Spleen (tissue), 11 donors: ENCODE data around the gene DMGDH. TPM values are rescaled to one million over a fixed set of nuclear protein-coding genes. Genes with fewer than 3 reads are reported as not detected.
"Not testable (repeated sequence)": the region's sequence is repeated elsewhere in the genome, so short reads cannot be mapped to it uniquely, and the experiment has no call there.

ENCODE experiments used
- DNase-seq: peaks from one replicate; pipeline ENCODE4 v3.0.0-alpha.2; 2020
- H3K27ac ChIP-seq, 8 donors: fragments of 200-600 bp; sonication (generic) in 7 of 8; 1 replicate in 4 of 8; 2 replicates in 4 of 8; pipeline versions ENCODE4 v1.5.0 to v1.8.0; 2016 to 2021; ENCODE audit warnings: inconsistent platforms in 4 of 8, mild to moderate bottlenecking in 4 of 8, moderate library complexity in 1 of 8
- H3K27me3 ChIP-seq, 7 donors: fragments of 200-600 bp; sonication (generic) in 6 of 7; replicated peaks in 1 of 7; 1 replicate in 4 of 7; 2 replicates in 3 of 7; pipeline versions ENCODE4 v1.5.0 to v1.8.0; 2016 to 2021; ENCODE audit warnings: inconsistent platforms in 3 of 7, mild to moderate bottlenecking in 1 of 7
- H3K36me3 ChIP-seq, 6 donors: fragments of 200-600 bp; sonication (generic) in 5 of 6; 1 replicate in 4 of 6; 2 replicates in 2 of 6; pipeline versions ENCODE4 v1.5.0 to v1.8.0; 2016 to 2021; ENCODE audit warnings: inconsistent platforms in 2 of 6
- H3K4me1 ChIP-seq, 6 donors: fragments of 200-600 bp; sonication (generic) in 5 of 6; 1 replicate in 3 of 6; 2 replicates in 3 of 6; pipeline versions ENCODE4 v1.5.0 to v1.8.0; 2016 to 2021; ENCODE audit warnings: inconsistent platforms in 3 of 6
- H3K4me3 ChIP-seq, 8 donors: fragments of 200-600 bp; sonication (generic) in 7 of 8; 1 replicate in 4 of 8; 2 replicates in 4 of 8; pipeline versions ENCODE4 v1.5.0 to v1.8.0; 2016 to 2021; ENCODE audit warnings: inconsistent platforms in 4 of 8, mild to moderate bottlenecking in 4 of 8, moderate library complexity in 2 of 8
- H3K9me3 ChIP-seq, 8 donors: fragments of 200-600 bp; sonication (generic) in 7 of 8; 1 replicate in 4 of 8; 2 replicates in 4 of 8; pipeline versions ENCODE4 v1.5.0 to v1.8.0; 2016 to 2021; ENCODE audit warnings: inconsistent platforms in 4 of 8
- POLR2A ChIP-seq, 3 donors: fragments of 450-650 bp; IDR thresholded peaks; one replicate each; pipeline ENCODE4 v1.5.1; 2017; ENCODE audit warnings: antibody characterized with exemption in 3 of 3, mild to moderate bottlenecking in 1 of 3
- POLR2AphosphoS5 ChIP-seq, 3 donors: sonication (generic); formaldehyde crosslinking; IDR thresholded peaks; one replicate each; pipeline ENCODE4 v1.5.1; 2017; ENCODE audit warnings: antibody characterized with exemption in 3 of 3
- WGBS, 5 donors: extraction: QIAGEN DNeasy Blood & Tissue Kit in 3 of 5; methylation state at CpG; one replicate each; pipeline versions ENCODE4 v1.1.5 to v1.1.7; 2013 to 2018; 5-methylcytosine and 5-hydroxymethylcytosine counted together
- intact Hi-C: fragments of 100-400 bp; cut with DNase I; formaldehyde crosslinking; loops from one replicate; pipeline ENCODE4 v1.15.0; 2023; ENCODE audit warnings: low total_unique reads
- polyA plus RNA-seq, 3 donors: library from polyadenylated mRNA; stranded (reverse); fragments of 200-250 nt; gene quantifications; one replicate each; pipeline ENCODE4 v1.2.1, GENCODE V29; 2013
- total RNA-seq, 7 donors: library from RNA; depleted of rRNA in 3 of 7; stranded (reverse); fragments of >200 nt in 3 of 7; fragmentation: NEBNext Ultra II Directional in 4 of 7; extraction: Animal tissue kit (Norgen Biotek cat#: 25700) in 4 of 7; gene quantifications; one replicate each; pipeline versions ENCODE4 v1.1.0 to v1.2.1, GENCODE V29; 2016 to 2021
- TF ChIP-seq, protein P1 (sequence below), 11 experiments: fragments of 200-600 bp in 7 of 11; fragments of 450-650 bp in 4 of 11; sonication (generic) in 4 of 11; IDR thresholded peaks in 8 of 11; conservative IDR thresholded peaks in 3 of 11; 1 replicate in 7 of 11; 2 replicates in 4 of 11; pipeline versions ENCODE4 v1.4.0 to v1.8.0; 2016 to 2021; ENCODE audit warnings: antibody characterized with exemption in 11 of 11, inconsistent platforms in 4 of 11, mild to moderate bottlenecking in 1 of 11
- donor health status: healthy with polysubstance abuse.
- donor health status: DM: no; HTN: no; CAD: no; lungs with moderate emphysema.
- donor health status: DM: no; HTN: no; CAD: no.
- donor health status: Bipolar disorder and iron deficiency.
- donor health status: healthy.
- donor health status: DM: no; HTN: no; CAD: no.
- donor health status: DM: yes; HTN: yes; CAD: no.

DMGDH gene
- total and polyA plus RNA-seq, 10 donors, result 0.06 to 1.4 (median 0.45) TPM; not detected in 2

DNA sequence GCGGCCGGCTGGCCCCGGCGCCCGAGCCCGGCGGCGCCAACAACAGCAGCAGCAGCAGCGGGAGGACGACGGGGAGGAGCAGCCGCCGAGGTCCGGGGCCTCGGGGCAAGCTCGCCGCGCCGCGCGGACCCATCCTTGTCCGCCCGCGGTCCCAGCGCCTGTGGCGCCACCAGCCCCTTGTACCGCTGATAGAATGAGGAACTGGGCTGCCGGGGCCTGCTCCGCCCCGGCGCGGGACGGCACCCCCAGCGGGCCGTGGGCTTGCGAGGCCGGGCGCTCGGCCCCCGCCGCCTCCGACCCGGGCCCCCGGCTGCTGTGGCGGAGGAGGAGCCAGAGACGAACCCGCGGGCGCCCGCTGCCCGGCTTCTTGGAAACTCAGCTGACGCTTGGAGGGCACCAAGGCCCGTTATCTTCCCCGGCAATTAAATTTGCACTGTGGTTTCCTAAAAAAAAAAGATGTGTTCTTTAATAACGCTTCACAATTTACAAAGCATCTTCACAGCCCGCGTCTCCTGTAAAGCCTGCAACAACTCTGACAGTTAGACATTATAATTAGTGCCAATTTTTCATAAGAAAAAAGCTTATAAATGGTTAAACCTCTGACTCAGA is 84.3 kb downstream of the DMGDH start, which contains the start of gene ARSB:
Gene ARSB, minus strand, starts transcription at position 195 of the 609 bp plus-strand sequence. Its CDS starts 62 bp downstream, at position 133.
- Histone ChIP-seq H3K27ac (peak within 1 kb of the TSS; percentile 95 to 100 (median 98)), H3K4me1 (peaks cover 9 to 47% (median 27%) of the 10 kb centered on the region in 6 donors), H3K36me3 (no peaks in the 10 kb centered on the region), H3K27me3 (no peaks in the 10 kb centered on the region), H3K4me3 (peak within 1 kb of the TSS; percentile 62 to 84 (median 77)), H3K9me3 (no peaks in the 10 kb centered on the region)
- DNase-seq, result peak; percentile 94
- 0 to 2% (median 0%) methylated on average over 31 to 57 of the region's 57 CpGs for WGBS, 5 donors
- intact Hi-C loops, result no loop called here
- peak; percentile 32 to 73 (median 39) for TF ChIP-seq POLR2AphosphoS5 (IDR thresholded peaks at IDR 0.05)
- TF ChIP-seq, protein P1, sequence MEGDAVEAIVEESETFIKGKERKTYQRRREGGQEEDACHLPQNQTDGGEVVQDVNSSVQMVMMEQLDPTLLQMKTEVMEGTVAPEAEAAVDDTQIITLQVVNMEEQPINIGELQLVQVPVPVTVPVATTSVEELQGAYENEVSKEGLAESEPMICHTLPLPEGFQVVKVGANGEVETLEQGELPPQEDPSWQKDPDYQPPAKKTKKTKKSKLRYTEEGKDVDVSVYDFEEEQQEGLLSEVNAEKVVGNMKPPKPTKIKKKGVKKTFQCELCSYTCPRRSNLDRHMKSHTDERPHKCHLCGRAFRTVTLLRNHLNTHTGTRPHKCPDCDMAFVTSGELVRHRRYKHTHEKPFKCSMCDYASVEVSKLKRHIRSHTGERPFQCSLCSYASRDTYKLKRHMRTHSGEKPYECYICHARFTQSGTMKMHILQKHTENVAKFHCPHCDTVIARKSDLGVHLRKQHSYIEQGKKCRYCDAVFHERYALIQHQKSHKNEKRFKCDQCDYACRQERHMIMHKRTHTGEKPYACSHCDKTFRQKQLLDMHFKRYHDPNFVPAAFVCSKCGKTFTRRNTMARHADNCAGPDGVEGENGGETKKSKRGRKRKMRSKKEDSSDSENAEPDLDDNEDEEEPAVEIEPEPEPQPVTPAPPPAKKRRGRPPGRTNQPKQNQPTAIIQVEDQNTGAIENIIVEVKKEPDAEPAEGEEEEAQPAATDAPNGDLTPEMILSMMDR (IDR thresholded peaks at IDR 0.05 in 8 of 11, conservative IDR thresholded peaks at IDR 0.05 in 3 of 11), result no peak
- TF ChIP-seq POLR2A (IDR thresholded peaks at IDR 0.05), result peak in 1 of 3 donors; percentile 17

DNA sequence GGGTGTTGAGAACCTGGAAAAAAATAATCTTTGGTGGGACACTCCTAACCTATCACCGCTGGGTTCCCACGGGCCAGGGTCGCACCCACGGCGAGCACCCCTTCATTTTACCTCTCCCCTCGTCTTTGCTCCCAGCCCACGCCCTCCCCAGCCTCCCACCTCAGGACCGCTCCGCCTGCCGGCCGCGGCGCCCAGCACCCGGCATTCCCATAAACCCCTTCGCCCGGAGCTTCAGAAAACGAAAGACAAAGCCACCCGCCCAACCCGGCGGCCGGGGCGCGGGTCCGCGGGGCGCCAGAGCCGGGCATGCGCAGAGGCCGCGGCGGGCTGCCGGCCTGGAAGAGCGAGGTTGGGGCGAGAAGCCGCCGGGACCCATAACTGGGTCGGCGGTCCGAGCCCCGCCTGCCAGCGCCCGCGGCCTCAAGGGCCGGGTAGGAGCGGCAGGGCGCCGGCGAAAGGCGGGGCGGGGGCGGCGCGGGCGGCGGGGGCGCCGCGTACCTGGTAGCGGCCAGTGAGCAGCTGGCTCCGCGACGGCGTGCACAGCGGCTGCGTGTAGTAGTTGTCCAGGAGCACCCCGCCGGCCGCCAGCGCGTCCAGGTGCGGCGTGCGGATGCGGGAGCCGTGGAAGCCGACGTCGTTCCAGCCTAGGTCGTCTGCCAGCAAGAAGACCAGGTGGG is 84.9 kb downstream of the DMGDH start:
- intact Hi-C loops, result no loop called here

GRCh38 chr5:78983601-78984438 is 85.7 kb downstream of the DMGDH start:
- Histone ChIP-seq H3K4me1 (peaks cover 9 to 59% (median 27%) of the 10 kb centered on the region in 6 donors), H3K4me3 (peak overlapping the region; percentile 62 to 84 (median 77)), H3K9me3 (no peaks in the 10 kb centered on the region), H3K27ac (peak overlapping the region; percentile 95 to 100 (median 98)), H3K27me3 (no peaks in the 10 kb centered on the region), H3K36me3 (no peaks in the 10 kb centered on the region)
- no peak for DNase-seq
- TF ChIP-seq POLR2A (IDR thresholded peaks at IDR 0.05), result no peak
- TF ChIP-seq POLR2AphosphoS5 (IDR thresholded peaks at IDR 0.05), result no peak
- TF ChIP-seq, protein P1 (IDR thresholded peaks at IDR 0.05 in 8 of 11, conservative IDR thresholded peaks at IDR 0.05 in 3 of 11), result no peak
- intact Hi-C loops, result no loop called here
- WGBS, 5 donors, result 16 to 25% (median 21%) methylated on average over 17 of the region's 17 CpGs

More for the DNA sequence above, 84.9 kb downstream of the DMGDH start:
- Histone ChIP-seq H3K9me3 (no peaks in the 10 kb centered on the region), H3K36me3 (no peaks in the 10 kb centered on the region), H3K27me3 (no peaks in the 10 kb centered on the region), H3K27ac (peak overlapping the region; percentile 95 to 100 (median 98)), H3K4me3 (peak overlapping the region; percentile 62 to 84 (median 77)), H3K4me1 (peaks cover 9 to 54% (median 27%) of the 10 kb centered on the region in 6 donors)
- 0 to 2% (median 1%) methylated on average over 15 to 79 of the region's 79 CpGs for WGBS, 5 donors
- DNase-seq, result peak; percentile 96
- TF ChIP-seq POLR2A (IDR thresholded peaks at IDR 0.05) (no peak), POLR2AphosphoS5 (IDR thresholded peaks at IDR 0.05) (peak; percentile 62 to 80 (median 76))
- TF ChIP-seq, protein P1 (IDR thresholded peaks at IDR 0.05 in 8 of 11, conservative IDR thresholded peaks at IDR 0.05 in 3 of 11), result peak in 9 of 11 experiments; percentile 21 to 66 (median 51)

DNA sequence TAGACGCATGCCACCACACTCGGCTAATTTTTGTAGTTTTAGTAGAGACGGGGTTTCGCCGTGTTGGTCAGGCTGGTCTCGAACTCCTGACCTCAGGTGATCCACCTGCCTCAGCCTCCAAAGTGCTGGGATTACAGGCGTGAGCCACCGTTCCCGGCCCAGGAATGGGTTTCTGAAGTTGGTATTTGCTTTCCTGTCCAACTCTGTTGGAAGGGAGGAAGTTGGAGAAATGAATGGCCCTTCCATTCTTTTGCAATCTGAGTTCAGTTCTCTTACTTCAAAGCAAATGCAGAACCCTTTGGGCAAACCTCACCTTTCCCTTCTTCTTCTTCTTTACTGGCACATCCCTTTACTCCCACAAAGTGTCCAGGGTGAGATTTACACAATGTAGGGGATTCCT is 86.3 kb downstream of the DMGDH start:
- peak overlapping the region in 1 of 8 donors; percentile 84 for H3K4me3 ChIP-seq
- H3K27me3 ChIP-seq, DNase-seq, intact Hi-C loops, H3K36me3 ChIP-seq, H3K9me3 ChIP-seq: not testable (repeated sequence)
- peak overlapping the region in 5 of 8 donors; percentile 98 to 100 (median 98) for H3K27ac ChIP-seq
- H3K4me1 ChIP-seq, result peaks cover 9 to 59% (median 27%) of the 10 kb centered on the region in 6 donors
- 81 to 89% (median 88%) methylated on average over 9 of the region's 9 CpGs for WGBS, 5 donors
